ENCODE measurements around the gene PRM2. TPM values are rescaled to one million over a fixed set of nuclear protein-coding genes. Genes with fewer than 3 reads are reported as not detected.

The PRM2 gene
- polyA plus RNA-seq, 1 of the 3 experiments (the other 2 are of a cell fraction) = not detected

DNA sequence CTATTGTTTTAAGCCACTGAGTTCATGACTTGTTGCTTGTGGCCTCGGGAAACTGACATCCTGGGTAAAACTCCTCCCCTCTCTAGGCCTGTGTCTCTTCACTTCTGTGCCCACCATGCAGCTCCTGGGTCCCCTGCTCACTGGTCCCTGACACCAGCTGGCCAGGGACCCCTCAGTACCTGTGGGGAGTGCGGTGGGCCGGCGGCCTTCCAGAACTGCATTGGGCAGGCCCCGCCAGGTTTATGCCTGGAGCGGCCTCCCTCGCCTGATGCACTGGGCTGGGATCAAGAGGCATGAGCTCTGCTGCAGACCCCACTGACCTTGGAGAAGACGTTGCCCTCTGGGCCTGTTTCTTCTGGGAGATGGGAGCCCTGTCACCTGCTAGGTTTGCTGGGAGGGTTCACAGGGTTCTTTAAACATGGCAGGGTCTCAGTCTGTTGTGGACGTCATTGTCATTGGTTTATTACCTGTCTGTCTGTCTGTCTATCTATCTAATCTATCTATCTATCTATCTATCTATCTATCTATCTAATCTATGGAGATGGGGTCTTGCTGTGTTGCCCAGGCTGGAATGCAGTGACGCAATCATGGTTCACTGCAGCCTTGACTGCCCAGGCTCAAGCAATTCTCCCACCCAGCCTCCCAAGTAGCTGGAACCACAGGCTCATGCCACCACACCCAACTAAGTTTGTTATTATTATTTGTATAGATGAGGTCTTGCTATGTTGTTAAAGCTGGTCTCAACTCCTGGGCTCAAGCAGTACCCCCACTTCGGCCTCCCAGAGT lies 47.5 kb upstream of the PRM2 start:
- POLR2A ChIA-PET = no interaction called here

More for the DNA sequence above, 47.5 kb upstream of the PRM2 start:
- Histone ChIP-seq H3K27ac (ENCODE audit: low read depth in 2 of 2, low read length in 1 of 2) (no peak overlapping the region), H3K27me3 (ENCODE audit: insufficient read depth) (no peaks in the 10 kb centered on the region), H3K4me2 (no peak overlapping the region), H3K4me3 (ENCODE audit: low read depth in 2 of 2, low read length in 1 of 2) (no peak overlapping the region), H3K9me2 (no peaks in the 10 kb centered on the region), H3K9ac (no peak overlapping the region), H4K20me1 (ENCODE audit: insufficient read depth) (no peaks in the 10 kb centered on the region), H3K36me3 (replicated peaks in 1 of 2; ENCODE audit: control insufficient read depth in 1 of 2, insufficient read depth in 2 of 2, low read length in 1 of 2) (no peaks in the 10 kb centered on the region), H3K4me1 (ENCODE audit: control insufficient read depth in 1 of 2, insufficient read depth in 2 of 2, low read depth in 1 of 2, low read length in 1 of 2) (peaks cover 3 to 7% of the 10 kb centered on the region in 2 experiments; a peak in 2 of 4 replicates), H3F3A (replicated peaks; ENCODE audit: insufficient read depth) (peaks cover 7% of the 10 kb centered on the region), H3K79me2 (ENCODE audit: insufficient read depth) (no peaks in the 10 kb centered on the region), H3K9me3 (no peaks in the 10 kb centered on the region), H2AFZ (ENCODE audit: low read depth) (no peak overlapping the region)
- CTCF ChIA-PET = interaction anchor here (0.7 to 1.1 kb wide), 2 partner anchors 12 to 26 kb away, joined by 3 read pairs; no protein-coding TSS in a partner anchor
- no peak for DNase-seq
- no peak for TF ChIP-seq YY1 (IDR thresholded peaks at IDR 0.05; ENCODE audit: low read depth)
- TF ChIP-seq RCOR1 (IDR thresholded peaks at IDR 0.05; ENCODE audit: low read length) = no peak
- TF ChIP-seq, protein P1, sequence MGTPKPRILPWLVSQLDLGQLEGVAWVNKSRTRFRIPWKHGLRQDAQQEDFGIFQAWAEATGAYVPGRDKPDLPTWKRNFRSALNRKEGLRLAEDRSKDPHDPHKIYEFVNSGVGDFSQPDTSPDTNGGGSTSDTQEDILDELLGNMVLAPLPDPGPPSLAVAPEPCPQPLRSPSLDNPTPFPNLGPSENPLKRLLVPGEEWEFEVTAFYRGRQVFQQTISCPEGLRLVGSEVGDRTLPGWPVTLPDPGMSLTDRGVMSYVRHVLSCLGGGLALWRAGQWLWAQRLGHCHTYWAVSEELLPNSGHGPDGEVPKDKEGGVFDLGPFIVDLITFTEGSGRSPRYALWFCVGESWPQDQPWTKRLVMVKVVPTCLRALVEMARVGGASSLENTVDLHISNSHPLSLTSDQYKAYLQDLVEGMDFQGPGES (IDR thresholded peaks at IDR 0.05; ENCODE audit: low read depth, low read length) = no peak
- TF ChIP-seq TEAD4 (IDR thresholded peaks at IDR 0.05; ENCODE audit: borderline replicate concordance, insufficient read depth) = no peak
- TF ChIP-seq, protein P2, sequence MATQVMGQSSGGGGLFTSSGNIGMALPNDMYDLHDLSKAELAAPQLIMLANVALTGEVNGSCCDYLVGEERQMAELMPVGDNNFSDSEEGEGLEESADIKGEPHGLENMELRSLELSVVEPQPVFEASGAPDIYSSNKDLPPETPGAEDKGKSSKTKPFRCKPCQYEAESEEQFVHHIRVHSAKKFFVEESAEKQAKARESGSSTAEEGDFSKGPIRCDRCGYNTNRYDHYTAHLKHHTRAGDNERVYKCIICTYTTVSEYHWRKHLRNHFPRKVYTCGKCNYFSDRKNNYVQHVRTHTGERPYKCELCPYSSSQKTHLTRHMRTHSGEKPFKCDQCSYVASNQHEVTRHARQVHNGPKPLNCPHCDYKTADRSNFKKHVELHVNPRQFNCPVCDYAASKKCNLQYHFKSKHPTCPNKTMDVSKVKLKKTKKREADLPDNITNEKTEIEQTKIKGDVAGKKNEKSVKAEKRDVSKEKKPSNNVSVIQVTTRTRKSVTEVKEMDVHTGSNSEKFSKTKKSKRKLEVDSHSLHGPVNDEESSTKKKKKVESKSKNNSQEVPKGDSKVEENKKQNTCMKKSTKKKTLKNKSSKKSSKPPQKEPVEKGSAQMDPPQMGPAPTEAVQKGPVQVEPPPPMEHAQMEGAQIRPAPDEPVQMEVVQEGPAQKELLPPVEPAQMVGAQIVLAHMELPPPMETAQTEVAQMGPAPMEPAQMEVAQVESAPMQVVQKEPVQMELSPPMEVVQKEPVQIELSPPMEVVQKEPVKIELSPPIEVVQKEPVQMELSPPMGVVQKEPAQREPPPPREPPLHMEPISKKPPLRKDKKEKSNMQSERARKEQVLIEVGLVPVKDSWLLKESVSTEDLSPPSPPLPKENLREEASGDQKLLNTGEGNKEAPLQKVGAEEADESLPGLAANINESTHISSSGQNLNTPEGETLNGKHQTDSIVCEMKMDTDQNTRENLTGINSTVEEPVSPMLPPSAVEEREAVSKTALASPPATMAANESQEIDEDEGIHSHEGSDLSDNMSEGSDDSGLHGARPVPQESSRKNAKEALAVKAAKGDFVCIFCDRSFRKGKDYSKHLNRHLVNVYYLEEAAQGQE (IDR thresholded peaks at IDR 0.05; ENCODE audit: low read depth, low read length) = no peak
- TF ChIP-seq NRF1 (IDR thresholded peaks at IDR 0.05; ENCODE audit: low read depth, low read length) = no peak
- no peak for TF ChIP-seq FOSL2 (IDR thresholded peaks at IDR 0.05; ENCODE audit: borderline replicate concordance, low read depth)
- TF ChIP-seq, protein P3, sequence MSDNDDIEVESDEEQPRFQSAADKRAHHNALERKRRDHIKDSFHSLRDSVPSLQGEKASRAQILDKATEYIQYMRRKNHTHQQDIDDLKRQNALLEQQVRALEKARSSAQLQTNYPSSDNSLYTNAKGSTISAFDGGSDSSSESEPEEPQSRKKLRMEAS (IDR thresholded peaks at IDR 0.05; ENCODE audit: low read depth) = no peak
- no peak for TF ChIP-seq RXRA (IDR thresholded peaks at IDR 0.05; ENCODE audit: borderline replicate concordance, low read depth)
- no peak for TF ChIP-seq NFIC (IDR thresholded peaks at IDR 0.05; ENCODE audit: borderline replicate concordance)
- TF ChIP-seq, protein P4, sequence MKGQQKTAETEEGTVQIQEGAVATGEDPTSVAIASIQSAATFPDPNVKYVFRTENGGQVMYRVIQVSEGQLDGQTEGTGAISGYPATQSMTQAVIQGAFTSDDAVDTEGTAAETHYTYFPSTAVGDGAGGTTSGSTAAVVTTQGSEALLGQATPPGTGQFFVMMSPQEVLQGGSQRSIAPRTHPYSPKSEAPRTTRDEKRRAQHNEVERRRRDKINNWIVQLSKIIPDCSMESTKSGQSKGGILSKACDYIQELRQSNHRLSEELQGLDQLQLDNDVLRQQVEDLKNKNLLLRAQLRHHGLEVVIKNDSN (IDR thresholded peaks at IDR 0.05; ENCODE audit: borderline replicate concordance, low read depth) = no peak
- TF ChIP-seq, protein P5, sequence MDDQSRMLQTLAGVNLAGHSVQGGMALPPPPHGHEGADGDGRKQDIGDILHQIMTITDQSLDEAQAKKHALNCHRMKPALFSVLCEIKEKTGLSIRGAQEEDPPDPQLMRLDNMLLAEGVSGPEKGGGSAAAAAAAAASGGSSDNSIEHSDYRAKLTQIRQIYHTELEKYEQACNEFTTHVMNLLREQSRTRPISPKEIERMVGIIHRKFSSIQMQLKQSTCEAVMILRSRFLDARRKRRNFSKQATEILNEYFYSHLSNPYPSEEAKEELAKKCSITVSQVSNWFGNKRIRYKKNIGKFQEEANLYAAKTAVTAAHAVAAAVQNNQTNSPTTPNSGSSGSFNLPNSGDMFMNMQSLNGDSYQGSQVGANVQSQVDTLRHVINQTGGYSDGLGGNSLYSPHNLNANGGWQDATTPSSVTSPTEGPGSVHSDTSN (IDR thresholded peaks at IDR 0.05) = no peak
- TF ChIP-seq JUND (IDR thresholded peaks at IDR 0.05) = no peak
- no peak for TF ChIP-seq GABPA (IDR thresholded peaks at IDR 0.05; ENCODE audit: low read depth)
- TF ChIP-seq, protein P6, sequence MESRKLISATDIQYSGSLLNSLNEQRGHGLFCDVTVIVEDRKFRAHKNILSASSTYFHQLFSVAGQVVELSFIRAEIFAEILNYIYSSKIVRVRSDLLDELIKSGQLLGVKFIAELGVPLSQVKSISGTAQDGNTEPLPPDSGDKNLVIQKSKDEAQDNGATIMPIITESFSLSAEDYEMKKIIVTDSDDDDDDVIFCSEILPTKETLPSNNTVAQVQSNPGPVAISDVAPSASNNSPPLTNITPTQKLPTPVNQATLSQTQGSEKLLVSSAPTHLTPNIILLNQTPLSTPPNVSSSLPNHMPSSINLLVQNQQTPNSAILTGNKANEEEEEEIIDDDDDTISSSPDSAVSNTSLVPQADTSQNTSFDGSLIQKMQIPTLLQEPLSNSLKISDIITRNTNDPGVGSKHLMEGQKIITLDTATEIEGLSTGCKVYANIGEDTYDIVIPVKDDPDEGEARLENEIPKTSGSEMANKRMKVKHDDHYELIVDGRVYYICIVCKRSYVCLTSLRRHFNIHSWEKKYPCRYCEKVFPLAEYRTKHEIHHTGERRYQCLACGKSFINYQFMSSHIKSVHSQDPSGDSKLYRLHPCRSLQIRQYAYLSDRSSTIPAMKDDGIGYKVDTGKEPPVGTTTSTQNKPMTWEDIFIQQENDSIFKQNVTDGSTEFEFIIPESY (IDR thresholded peaks at IDR 0.05; ENCODE audit: borderline replicate concordance, low read depth) = no peak
- TF ChIP-seq GATA2 (CRISPR knock-in tag; IDR thresholded peaks at IDR 0.05) = no peak
- 89% methylated on average over 4 of the region's 11 CpGs for WGBS (ENCODE audit: low lambda C conversion rate)

Data from SK-N-SH (cell line).